Caki2 (cell line): ENCODE measurements around the gene ERICH4. TPM values are rescaled to one million over a fixed set of nuclear protein-coding genes. Genes with fewer than 3 reads are reported as not detected.

Source experiments
- DNase-seq: peaks from one replicate; pipeline ENCODE4 v3.0.0-alpha.2; 2015; ENCODE audit warnings: low read depth
- in situ Hi-C: cut with HindIII; loops from 2 replicates; pipeline ENCODE4 v1.10.0; 2016; ENCODE audit warnings: low sequenced_read_pairs, low pct_unique_long_range_greater_than_20kb, mixed read lengths
- total RNA-seq: library from RNA; depleted of rRNA; stranded (reverse); fragments of >200 nt; shearing (Covaris generic); gene quantifications from 2 replicates; pipeline ENCODE4 v1.2.3, GENCODE V29; 2014; ENCODE audit warnings: low replicate concordance

ERICH4 gene
- total RNA-seq, 1 experiment from 2014 or later = not detected

GRCh38 chr19:41411100-41411967 is 31.6 kb upstream of the ERICH4 start:
- DNase-seq = no peak
- in situ Hi-C loops = no loop called here

DNA sequence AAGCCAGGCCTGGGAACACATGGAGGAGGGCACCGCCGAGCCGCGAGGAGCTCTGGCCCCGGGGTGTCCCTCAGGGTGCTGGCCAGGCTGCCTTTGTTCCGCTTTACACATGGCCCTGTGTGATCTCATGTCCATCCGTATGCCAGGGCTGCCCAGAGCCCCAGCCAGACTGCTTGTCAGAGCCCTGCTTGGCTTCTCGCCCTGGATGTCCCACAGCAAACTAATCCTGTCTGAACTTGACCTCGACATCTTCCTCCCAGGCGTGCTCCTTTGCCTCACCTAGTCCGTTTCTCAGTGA is 31.0 kb upstream of the ERICH4 start:
- in situ Hi-C loops = no loop called here
- DNase-seq = no peak

- in situ Hi-C loops = no loop called here
- DNase-seq = no peak
Measured at GRCh38 chr19:41412953-41413352, 30.0 kb upstream of the ERICH4 start.

DNA sequence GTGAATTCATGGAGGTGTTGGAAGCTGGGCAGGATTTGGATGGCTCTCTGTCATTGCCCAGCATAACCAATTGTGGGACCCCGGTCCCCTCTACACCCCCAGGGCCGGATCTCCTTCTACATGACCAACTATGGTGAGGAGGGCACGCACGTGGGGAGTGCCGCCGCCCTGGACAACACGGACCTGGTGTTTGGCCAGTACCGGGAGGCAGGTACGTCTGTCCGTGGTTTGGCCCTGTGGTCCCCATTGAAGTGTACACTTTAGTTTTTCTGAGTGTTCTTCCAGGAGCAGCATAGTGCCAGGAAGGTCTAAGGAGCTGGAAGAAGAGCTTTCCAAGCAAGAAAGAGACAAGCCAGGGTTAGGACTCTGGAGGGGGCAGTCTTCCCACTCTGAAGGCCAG is 29.0 kb upstream of the ERICH4 start:
- in situ Hi-C loops = no loop called here
- no peak for DNase-seq

- no peak for DNase-seq
- in situ Hi-C loops = no loop called here
Measured at GRCh38 chr19:41414461-41414860, 28.5 kb upstream of the ERICH4 start.

DNA sequence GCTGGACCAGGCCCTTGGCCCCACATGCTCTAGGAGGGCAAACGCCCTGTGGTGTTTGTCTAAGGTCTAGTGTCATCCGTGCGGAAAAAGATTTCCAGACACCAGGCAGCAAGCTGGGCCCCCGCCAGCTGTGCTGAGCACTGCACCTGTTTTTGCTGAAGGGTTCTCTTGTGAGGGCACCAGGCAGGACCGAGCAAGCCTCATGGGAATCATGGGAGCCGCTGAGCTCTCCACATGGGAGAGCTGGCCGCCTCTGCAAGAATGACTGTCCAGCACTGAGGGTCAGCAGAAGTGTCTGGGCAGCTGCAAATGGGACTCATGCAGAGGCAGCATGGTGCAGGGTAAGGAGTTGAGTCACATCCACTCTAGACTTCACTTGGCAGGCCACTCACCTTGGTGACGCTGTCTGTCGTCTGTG is 27.8 kb upstream of the ERICH4 start:
- in situ Hi-C loops = no loop called here
- no peak for DNase-seq

GRCh38 chr19:41416194-41416674 is 26.7 kb upstream of the ERICH4 start:
- DNase-seq = no peak
- in situ Hi-C loops = no loop called here

DNA sequence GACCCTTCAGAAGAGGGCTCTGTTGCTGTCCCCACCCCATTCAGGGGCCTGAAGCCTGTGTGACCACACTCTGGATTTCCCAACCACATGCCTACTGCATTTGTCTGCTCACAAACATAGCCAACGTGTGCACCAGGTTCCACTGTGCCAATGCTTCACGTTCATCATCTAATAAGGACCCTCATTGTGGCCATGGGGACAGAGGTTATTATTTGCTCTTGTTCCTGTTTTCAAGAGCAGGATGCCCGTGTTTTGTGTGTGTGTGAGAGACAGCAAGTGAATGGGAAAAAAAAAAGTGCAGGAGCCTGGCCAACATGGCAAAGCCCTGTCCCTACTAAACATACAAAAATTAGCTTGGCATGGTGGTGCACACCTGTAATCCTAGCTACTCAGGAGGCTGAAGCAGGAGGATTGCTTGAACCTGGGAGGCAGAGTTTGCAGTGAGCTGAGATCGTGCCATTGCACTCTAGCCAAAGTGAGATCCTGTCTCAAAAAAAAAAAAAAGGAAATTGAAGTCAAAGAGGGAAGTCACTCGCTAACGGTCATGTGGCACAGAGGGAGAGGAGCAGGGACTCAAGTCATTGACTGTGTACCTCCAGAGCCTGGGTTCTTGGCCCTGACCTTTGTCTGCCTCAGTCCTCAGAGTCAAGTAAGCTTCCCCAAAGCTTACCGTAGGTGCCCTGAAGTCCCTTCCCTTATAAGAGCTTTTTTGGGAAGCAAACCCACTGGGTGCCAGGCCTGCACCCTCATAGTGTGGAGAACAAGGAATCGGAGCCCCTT is 22.7 kb upstream of the ERICH4 start:
- in situ Hi-C loops = no loop called here

GRCh38 chr19:41421314-41421713 is 21.6 kb upstream of the ERICH4 start:
- DNase-seq = no peak

More for the DNA sequence above, 22.7 kb upstream of the ERICH4 start:
- DNase-seq = no peak

GRCh38 chr19:41421973-41422372 is 21.0 kb upstream of the ERICH4 start:
- DNase-seq = no peak
- in situ Hi-C loops = no loop called here

More at GRCh38 chr19:41421314-41421713, 21.6 kb upstream of the ERICH4 start:
- in situ Hi-C loops = no loop called here

DNA sequence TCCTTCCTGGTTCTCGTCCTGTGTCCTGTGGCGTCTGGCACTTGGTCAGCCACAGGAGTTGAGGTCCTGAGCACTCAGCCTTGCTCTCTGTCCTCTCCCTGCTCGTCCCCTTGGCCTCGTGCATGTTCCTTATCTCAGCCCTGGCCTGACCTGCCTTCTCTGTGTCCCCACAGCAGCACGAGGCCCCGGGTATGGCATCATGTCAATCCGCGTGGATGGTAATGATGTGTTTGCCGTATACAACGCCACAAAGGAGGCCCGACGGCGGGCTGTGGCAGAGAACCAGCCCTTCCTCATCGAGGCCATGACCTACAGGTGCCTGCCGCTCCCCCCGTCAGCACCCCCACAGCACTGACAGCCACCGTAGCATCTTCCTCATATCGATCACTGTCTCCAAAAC is 20.5 kb upstream of the ERICH4 start:
- no peak for DNase-seq
- in situ Hi-C loops = no loop called here

GRCh38 chr19:41422955-41423354 is 20.0 kb upstream of the ERICH4 start:
- DNase-seq = no peak
- in situ Hi-C loops = no loop called here

DNA sequence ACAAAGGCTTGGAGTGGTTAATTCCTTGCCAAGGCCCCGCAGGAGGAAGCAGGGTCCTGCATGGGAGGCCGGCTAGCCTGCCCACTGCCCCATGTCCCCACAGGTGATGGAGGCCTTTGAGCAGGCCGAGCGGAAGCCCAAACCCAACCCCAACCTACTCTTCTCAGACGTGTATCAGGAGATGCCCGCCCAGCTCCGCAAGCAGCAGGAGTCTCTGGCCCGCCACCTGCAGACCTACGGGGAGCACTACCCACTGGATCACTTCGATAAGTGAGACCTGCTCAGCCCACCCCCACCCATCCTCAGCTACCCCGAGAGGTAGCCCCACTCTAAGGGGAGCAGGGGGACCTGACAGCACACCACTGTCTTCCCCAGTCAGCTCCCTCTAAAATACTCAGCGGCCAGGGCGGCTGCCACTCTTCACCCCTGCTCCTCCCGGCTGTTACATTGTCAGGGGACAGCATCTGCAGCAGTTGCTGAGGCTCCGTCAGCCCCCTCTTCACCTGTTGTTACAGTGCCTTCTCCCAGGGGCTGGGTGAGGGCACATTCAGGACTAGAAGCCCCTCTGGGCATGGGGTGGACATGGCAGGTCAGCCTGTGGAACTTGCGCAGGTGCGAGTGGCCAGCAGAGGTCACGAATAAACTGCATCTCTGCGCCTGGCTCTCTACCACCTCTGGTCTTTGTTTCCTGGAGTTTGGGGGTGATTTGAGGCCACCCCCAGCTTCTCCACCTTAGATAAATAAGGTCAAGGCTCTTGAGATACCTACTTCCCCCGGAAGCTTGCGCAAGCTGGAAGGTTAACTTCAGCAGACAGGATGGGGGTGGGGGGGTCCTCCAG is 18.4 kb upstream of the ERICH4 start:
- DNase-seq = no peak
- in situ Hi-C loops = no loop called here

GRCh38 chr19:41425174-41426115 is 17.5 kb upstream of the ERICH4 start:
- in situ Hi-C loops = no loop called here
- no peak for DNase-seq

DNA sequence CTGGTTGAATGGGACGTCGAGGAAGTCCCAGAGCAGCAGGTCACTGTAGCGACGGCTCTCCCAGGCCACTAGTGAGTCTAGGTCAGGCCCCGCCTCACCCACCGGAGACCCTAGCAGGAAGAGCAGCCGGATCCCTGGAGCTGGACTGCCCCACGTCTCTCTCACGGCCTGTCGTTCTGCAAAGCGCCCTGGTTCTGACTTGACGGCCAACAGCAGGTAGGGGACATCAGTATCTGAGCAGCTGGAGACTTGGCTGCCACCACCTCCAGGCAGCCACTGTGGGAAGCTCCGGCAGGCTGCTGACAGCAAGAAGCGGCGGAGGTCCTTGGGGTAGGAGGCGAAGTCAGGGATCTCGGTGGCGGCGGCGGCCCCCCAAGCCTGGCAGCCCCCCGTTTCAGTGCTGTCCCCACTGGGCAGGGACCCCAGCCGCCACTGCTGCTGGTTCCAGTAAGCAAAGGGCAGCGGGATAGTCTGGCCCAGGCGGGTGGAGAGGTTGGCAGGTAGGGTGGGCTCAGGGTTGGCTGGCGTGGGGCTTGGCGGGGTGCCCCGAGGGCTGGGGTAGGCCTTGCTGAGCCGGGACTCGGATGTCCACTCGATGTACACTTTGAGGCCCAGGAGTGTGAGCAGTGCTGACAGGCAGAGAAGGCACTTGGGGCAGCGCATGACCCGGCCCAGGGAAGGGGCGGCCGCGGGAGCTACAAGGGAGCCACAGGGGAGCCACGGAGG is 16.7 kb upstream of the ERICH4 start:
- DNase-seq = no peak
- in situ Hi-C loops = no loop called here

DNA sequence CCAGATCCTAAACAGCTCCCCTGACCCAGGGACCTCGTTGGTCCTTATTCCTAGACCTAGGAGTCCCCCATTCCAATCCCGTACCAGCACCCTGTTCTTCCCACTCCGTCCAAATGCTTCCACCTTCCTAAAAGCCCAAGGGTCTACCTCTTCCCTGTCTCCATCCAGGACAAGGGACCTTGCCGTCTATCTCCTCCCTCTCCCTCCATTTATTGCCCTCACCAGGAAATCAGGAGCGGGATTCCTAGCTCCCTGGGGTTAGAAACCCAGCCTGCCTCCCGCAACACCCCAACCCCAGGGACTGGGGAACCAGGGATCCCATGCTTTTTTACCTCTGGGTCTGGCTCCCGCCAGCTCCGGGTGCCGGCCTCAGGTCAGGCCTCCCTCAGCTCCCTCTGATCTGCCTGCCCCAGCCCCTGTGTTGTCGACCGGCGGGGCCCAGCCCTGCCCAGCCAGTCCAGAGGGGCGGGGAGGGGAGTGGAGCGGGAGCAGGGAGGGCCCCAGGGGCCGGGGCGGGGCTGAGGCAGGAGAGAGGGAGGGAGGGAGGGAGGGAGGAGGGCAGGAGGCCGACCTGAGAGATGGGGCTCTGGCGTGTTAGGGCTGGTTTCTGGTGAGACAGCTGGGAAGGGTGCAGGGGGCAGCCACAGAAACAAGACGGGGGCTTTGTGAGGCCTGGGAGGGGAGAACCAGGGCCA is 15.9 kb upstream of the ERICH4 start, which contains the start of gene B3GNT8:
Gene B3GNT8 (minus strand): TSS at position 423 of the 695 bp plus-strand sequence. CDS start 596 bp downstream, outside the sequence.
- in situ Hi-C loops = no loop called here
- no peak for DNase-seq
